Stimulated activated CD4-positive, alpha-beta T cell treated with anti-CD3 and anti-CD28 coated beads, Interleukin-4, amount 100 ng/mL, for 48 hours (primary cell): ENCODE measurements around the gene TF.

Experiments
- DNase-seq, 2 donors: peaks; one replicate each; pipeline ENCODE4 v3.0.0-alpha.2; 2020; ENCODE audit warnings: low read depth in 2 of 2

TF gene

GRCh38 chr3:133812872-133813271, 66.7 kb downstream of the TF start:
- DNase-seq = no peak

GRCh38 chr3:133815386-133815785, 69.2 kb downstream of the TF start:
- DNase-seq = no peak

DNA sequence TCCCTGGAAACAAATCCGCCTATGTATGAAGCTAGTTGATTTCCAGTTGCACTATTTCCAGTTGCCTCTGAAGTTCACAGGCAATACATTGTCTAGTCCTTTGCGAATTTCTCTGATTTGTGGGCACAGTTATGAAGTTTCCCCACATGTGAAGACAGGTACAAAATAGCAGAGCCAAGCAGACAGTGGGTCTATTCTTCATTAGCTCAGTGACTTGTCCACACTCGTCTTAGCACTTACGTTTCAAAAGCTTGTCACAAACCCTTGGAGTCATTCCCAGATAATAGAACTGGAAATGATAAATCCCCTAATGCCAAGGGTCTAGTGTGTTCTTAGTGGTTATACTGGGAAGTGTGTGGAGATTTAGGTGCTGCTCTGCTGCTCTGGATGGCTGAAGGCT, 73.9 kb downstream of the TF start:
- no peak for DNase-seq

DNA sequence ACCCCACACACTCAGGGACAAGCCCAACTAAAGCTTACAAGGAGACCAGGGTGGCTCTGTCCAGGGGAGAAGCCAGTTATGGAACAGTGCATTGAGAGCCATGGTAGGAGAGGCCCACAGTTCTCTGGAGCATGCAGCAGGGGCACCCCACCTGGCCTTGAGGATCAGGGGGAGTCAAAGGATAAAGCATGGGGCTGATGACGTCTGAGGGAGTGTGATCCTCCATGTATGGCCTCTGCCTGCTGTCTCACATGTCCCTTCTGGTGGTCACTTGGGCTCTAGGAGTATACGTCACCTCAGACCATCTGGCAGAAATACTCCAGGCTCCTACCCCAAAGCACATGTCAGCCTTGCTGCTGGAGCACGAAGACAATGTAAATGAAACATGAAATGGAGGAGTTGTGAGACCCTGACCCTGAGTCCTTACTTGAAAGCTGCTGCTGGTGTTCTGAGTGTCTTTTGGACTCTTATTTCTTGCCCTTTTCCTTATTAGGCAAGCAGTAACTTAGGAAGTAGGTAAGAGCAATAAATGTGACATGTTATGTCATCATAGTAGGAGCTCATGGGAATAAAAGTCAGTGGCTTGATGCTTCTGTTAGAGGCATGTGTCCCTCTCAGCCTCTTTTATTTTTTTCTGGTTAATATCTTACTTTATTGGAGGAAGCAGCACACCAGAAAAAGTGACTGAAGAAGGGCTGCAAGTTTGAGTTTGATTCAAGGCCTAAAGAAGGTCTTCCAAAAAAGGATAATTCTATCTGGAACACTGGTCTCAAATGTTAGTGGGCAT, 74.9 kb downstream of the TF start:
- DNase-seq = no peak

GRCh38 chr3:133821767-133822638, 75.8 kb downstream of the TF start:
- no peak for DNase-seq

GRCh38 chr3:133824961-133825485, 78.8 kb downstream of the TF start:
- no peak for DNase-seq

DNA sequence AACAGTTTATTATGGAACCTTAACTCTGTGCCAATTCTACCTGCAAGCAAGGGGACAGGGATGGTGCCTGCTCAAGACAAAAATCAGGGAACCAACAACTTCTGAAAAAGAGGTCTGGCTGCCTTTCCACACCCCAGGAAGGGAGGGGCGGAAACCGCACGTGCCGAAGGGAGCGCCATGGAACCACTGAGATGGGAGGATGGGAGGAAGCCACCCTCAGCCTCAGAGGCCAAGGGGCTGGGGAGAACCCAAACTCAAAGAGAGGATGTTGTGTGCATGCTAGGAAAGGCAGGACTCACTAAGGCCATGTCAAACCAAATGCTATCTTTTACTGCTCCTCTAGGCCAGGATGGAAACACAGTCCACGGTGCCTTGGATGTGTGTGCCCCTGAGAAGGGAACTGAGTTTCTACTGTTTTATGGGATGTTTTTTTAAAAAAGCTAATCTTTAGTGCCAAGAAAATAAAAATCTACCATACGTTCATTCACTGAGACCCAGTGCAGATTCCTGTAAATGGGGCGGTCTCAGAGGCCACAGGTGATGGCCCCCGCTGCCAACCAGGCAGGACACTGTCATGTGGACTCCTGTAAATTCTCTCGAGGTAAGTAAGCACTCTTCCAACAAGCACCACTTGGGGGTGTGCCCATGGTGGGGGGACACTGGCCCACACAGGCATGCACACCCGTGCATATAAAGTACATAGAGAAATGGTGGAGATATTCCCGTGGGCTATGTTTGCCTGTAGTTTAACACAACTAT, 80.0 kb downstream of the TF start:
- DNase-seq = no peak

- no peak for DNase-seq
Measured at GRCh38 chr3:133827136-133827535, 80.9 kb downstream of the TF start.

GRCh38 chr3:133827684-133828083, 81.5 kb downstream of the TF start:
- DNase-seq = no peak

DNA sequence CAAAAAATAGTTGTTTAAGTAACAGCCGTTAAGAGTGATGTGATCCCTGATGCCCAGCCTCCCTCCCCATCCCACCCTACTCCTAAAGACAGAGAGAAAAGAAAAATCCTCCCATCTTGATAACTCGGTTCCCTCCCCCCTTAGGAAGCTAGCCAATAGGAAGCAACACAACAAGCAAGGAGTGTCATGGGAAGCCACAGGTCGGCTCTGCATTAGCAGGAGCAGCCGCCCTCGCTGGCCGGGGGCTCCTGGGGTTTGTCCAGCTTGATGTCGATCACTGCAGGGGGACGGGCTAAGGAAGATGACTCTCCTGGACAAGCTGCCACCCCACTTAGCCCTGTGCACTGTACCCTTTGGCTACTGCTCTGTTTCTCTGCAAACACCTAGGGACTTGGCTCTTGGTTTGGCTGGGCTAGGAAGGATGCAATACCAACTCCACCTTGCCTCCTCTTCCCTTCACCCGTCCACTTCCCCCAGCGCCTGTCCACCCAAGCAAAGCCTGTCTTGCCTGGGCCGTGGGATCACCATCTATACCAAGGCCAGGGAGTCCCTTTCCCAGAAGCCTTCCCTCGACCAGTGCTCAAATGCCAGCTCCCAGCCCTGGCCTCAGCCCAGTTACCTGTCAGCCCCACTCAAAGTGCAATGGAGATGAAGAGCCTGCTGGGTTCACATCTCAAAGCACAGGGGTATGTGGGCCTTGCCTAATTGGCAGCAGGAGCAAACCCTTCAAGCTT, 82.5 kb downstream of the TF start:
- DNase-seq = no peak

GRCh38 chr3:133829310-133829707, 83.1 kb downstream of the TF start:
- DNase-seq = no peak

GRCh38 chr3:133830071-133830470, 83.9 kb downstream of the TF start:
- no peak for DNase-seq

DNA sequence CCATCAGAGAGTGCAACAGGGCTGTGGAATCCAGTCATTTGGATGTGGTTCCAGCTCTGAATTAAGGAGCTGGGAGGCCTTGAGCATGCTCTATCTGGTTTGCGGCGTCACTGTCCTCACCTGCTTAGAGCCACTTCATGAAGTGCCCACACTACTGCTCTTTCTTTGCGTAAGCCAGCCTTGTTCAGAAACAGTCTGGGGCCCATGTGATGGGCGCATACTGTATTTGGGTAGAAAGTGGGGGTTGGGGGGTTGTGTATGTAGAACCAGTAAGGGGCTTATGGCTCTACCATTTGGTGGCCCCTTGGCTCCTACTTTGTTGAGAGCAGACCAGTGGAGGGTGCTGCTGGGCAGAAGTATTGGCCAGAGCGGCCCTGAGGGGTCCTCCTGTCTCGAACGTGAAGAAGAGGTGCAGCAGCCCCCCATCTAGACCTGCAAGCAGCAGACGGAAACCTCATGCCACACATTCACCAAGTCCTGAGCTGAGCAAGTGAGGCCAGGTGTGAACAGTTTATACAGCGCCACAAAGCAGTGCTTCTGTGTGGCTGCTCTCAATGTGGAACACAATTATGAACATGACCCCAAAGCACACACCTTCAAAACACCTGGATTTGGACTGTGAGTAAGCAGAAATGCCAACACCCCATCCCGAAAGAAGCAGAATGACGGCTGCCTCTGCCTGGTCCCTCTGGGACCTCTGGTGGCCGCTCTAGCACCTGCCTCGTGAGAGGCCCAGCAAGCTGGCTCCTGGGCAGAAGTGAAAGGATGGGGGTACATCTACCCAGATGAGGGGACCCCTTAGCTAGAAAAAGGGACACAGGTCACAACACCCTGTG, 86.0 kb downstream of the TF start:
- DNase-seq = no peak

DNA sequence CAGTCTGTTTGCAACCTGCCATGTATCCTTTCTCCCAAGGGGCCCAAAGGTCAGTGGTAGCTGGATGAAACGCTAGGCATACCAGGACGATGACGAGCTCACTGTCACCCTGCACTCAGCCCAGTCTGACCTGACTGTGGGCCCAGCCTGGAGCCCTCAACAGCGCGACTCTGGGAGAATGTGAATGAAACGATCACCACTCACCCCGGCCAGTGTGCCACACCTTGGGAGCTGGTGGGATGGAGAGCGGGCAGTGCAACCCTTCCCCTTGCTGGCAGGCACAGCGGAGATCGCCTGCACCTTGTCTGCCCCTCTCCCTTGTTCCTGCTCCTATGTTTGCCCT, 86.6 kb downstream of the TF start:
- DNase-seq = no peak

- no peak for DNase-seq
Measured at GRCh38 chr3:133833267-133833666, 87.1 kb downstream of the TF start.

DNA sequence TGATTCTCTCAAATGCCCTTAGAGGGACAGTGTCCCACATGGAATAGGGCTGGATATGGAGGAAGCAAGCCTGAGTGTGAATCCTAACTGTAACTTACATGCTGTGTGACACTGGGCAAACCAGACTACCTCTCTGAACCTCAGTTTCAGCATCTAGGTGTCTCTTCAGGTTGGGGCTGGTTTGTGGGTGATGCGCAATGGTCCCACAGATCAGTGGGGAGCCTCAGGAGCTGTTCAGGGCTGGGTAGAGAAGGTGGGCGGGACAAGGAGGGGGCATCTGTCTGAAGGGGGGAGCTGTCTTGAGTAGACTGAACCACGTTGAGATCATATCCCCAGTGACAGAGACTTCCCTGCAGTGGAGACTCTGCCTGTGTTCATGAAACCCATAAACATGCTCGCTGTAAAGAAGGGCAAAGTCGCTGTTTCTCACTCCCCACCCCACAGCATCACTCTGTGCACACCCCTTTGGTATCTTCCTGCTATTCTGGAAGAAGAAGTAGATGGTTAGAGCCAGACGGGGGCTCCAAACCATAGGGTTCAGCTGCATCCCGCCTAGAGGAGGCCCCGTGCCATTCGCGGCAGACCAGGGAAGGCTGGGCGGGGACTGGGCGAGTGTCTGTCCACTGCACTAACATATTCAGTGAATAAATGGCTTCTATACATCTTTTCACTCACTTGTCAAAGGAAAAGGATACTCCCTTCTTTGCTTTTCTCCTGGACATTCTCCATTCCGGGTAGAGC, 87.9 kb downstream of the TF start:
- no peak for DNase-seq

DNA sequence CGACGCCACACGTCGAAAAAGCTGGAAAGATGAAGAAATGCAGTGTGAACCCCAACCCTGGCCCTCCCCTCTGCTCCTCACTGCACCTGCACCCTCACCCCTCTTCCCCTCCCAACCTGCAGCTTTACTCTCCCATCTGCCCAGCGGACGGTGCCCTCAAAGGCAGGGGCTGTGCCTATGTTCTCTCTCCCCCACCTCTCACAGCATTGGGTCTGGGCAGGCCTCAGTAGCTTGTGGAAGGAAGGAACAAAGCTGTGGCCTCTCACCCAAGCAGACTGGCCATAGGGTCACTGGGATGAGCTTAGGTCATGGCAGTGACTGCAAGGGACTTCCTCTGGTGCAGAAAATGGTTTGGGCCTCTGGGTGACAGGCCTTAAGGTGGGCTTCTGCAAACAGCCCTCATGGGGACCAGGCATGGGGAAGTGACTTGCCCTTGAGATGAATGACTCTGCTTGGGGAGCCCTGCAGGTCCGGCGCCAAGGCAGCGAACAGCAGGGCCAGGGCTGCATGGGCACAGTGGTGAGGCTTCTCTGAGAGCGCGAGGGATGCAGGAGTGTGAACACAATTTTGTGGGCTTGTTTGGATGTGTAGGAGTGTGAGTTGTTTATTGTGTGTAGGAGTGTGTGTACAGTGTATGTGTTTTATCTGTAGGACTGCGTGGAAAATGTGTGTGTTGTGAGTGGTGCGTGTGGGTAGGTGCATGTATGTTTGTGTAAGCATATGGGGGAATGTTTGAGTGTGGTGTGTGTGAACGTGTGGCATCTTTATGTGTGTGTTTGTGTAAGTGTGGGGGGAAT, 88.6 kb downstream of the TF start:
- DNase-seq = no peak

DNA sequence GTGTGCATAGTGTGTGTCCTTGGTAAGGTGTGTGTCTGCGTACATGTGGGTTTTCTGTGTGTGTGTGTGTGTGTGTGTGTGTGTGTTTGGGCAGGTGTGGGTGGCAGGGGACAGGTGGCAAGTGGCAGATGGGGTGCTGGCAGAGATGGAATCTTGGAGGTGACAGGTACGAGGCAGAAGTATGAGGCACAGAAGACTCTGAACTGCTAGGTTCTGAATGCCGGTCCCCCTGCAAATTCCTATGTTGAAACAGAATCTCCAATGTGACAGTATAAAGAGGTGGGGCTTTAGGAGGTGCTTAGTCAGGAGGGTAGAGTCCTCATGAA, 89.2 kb downstream of the TF start:
- DNase-seq = no peak

GRCh38 chr3:133835961-133836360, 89.8 kb downstream of the TF start:
- no peak for DNase-seq
